ENCODE data around the gene PLEKHA7. TPM values are rescaled to one million over a fixed set of nuclear protein-coding genes. Genes with fewer than 3 reads are reported as not detected.

The PLEKHA7 gene
- total and polyA plus RNA-seq, 2 of the 13 experiments (the other 11 are each of a cell fraction or from before 2014, with no cell fraction given) = 17.5 to 18.7 TPM

DNA sequence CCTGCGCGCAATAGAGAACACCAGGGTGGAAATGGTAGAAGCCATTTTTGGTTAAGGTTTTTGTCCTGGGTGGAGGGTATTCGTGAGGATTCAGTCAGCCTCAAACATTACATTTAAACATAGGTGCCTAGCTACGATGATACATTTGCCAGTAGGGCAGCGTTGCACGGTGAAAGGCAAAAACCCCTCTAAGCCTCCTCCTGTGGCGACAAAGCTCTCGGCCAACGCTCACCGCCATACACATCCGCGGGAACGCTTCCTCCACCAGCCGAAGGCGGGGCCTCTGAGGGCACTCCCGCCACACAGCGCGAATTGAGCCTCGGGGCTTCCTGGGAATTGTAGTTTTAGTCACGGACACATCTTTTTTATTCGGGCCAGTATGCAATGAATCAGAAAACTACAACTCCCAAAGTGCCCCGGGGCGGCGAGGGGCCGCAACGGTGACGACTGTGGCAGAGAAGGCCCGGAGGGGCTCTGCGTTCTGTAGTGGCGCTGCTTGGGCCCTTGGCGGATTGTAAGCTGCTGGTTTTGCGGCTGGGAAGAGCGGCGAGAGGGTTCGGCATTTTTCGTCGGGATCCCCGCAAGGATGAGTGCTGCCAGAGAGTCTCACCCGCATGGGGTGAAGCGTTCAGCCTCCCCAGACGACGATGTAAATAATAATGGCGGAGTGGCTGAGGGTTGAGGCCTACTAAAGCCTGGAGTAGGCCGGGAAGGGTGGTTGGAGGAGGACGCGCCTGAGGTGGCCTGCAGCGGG is 275.8 kb downstream of the PLEKHA7 start, which contains the start of gene C11orf58 (continued):
- peak; percentile 77; the same call in 1 of the 2 replicates for TF ChIP-seq CHD2 (IDR thresholded peaks at IDR 0.05; ENCODE audit: low read depth, low read length)
- no peak for TF ChIP-seq ZC3H4 (CRISPR knock-in tag; IDR thresholded peaks at IDR 0.05; ENCODE audit: borderline replicate concordance)
- TF ChIP-seq ZNF83 (CRISPR knock-in tag; IDR thresholded peaks at IDR 0.05; ENCODE audit: borderline replicate concordance) = no peak; the same call in 1 of the 2 replicates
- TF ChIP-seq FOXO1 (CRISPR knock-in tag; IDR thresholded peaks at IDR 0.05) = peak; percentile 47; the same call in 1 of the 2 replicates
- no peak for TF ChIP-seq MTA3 (CRISPR knock-in tag; IDR thresholded peaks at IDR 0.05)
- TF ChIP-seq ZNF549 (CRISPR knock-in tag; IDR thresholded peaks at IDR 0.05) = peak; percentile 66; the same call in 1 of the 2 replicates
- TF ChIP-seq ZNF253 (CRISPR knock-in tag; IDR thresholded peaks at IDR 0.05; ENCODE audit: borderline replicate concordance) = peak; percentile 80; the same call in 1 of the 2 replicates
- TF ChIP-seq KLF6 (CRISPR knock-in tag; IDR thresholded peaks at IDR 0.05) = no peak
- TF ChIP-seq, protein P1, sequence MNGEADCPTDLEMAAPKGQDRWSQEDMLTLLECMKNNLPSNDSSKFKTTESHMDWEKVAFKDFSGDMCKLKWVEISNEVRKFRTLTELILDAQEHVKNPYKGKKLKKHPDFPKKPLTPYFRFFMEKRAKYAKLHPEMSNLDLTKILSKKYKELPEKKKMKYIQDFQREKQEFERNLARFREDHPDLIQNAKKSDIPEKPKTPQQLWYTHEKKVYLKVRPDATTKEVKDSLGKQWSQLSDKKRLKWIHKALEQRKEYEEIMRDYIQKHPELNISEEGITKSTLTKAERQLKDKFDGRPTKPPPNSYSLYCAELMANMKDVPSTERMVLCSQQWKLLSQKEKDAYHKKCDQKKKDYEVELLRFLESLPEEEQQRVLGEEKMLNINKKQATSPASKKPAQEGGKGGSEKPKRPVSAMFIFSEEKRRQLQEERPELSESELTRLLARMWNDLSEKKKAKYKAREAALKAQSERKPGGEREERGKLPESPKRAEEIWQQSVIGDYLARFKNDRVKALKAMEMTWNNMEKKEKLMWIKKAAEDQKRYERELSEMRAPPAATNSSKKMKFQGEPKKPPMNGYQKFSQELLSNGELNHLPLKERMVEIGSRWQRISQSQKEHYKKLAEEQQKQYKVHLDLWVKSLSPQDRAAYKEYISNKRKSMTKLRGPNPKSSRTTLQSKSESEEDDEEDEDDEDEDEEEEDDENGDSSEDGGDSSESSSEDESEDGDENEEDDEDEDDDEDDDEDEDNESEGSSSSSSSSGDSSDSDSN (CRISPR knock-in tag; IDR thresholded peaks at IDR 0.05) = peak; percentile 73
- peak; percentile 96 for TF ChIP-seq NR2C2 (CRISPR knock-in tag; IDR thresholded peaks at IDR 0.05; ENCODE audit: borderline replicate concordance)
- peak; percentile 16 for TF ChIP-seq ETV6 (CRISPR knock-in tag; conservative IDR thresholded peaks at IDR 0.05)
- TF ChIP-seq, protein P2, sequence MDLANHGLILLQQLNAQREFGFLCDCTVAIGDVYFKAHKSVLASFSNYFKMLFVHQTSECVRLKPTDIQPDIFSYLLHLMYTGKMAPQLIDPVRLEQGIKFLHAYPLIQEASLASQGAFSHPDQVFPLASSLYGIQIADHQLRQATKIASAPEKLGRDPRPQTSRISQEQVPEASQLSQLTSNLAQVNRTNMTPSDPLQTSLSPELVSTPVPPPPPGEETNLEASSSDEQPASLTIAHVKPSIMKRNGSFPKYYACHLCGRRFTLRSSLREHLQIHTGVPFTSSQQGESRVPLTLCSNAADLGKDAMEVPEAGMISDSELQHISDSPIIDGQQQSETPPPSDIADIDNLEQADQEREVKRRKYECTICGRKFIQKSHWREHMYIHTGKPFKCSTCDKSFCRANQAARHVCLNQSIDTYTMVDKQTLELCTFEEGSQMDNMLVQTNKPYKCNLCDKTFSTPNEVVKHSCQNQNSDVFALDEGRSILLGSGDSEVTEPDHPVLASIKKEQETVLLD (CRISPR knock-in tag; IDR thresholded peaks at IDR 0.05; ENCODE audit: low read depth) = no peak
- 0 out of 2 replicates have a peak, but pooled peaks have one; percentile 16 for TF ChIP-seq ZNF256 (CRISPR knock-in tag; conservative IDR thresholded peaks at IDR 0.05)
- TF ChIP-seq ZNF510 (CRISPR knock-in tag; IDR thresholded peaks at IDR 0.05; ENCODE audit: low read depth) = peak; percentile 50; the same call in 1 of the 2 replicates
- TF ChIP-seq, protein P3, sequence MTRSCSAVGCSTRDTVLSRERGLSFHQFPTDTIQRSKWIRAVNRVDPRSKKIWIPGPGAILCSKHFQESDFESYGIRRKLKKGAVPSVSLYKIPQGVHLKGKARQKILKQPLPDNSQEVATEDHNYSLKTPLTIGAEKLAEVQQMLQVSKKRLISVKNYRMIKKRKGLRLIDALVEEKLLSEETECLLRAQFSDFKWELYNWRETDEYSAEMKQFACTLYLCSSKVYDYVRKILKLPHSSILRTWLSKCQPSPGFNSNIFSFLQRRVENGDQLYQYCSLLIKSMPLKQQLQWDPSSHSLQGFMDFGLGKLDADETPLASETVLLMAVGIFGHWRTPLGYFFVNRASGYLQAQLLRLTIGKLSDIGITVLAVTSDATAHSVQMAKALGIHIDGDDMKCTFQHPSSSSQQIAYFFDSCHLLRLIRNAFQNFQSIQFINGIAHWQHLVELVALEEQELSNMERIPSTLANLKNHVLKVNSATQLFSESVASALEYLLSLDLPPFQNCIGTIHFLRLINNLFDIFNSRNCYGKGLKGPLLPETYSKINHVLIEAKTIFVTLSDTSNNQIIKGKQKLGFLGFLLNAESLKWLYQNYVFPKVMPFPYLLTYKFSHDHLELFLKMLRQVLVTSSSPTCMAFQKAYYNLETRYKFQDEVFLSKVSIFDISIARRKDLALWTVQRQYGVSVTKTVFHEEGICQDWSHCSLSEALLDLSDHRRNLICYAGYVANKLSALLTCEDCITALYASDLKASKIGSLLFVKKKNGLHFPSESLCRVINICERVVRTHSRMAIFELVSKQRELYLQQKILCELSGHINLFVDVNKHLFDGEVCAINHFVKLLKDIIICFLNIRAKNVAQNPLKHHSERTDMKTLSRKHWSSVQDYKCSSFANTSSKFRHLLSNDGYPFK (CRISPR knock-in tag; IDR thresholded peaks at IDR 0.05; ENCODE audit: borderline replicate concordance) = peak; percentile 90
- no peak for TF ChIP-seq ZNF652 (CRISPR knock-in tag; IDR thresholded peaks at IDR 0.05; ENCODE audit: borderline replicate concordance, low read depth)
- no peak for TF ChIP-seq U2AF2 (IDR thresholded peaks at IDR 0.05; ENCODE audit: low read depth, low read length)
- no peak for TF ChIP-seq HMG20B (CRISPR knock-in tag; conservative IDR thresholded peaks at IDR 0.05)
- TF ChIP-seq POLR2G (IDR thresholded peaks at IDR 0.05; ENCODE audit: low read depth, low read length) = peak; percentile 96
- TF ChIP-seq ZNF672 (CRISPR knock-in tag; IDR thresholded peaks at IDR 0.05) = no peak
- TF ChIP-seq, protein P4, sequence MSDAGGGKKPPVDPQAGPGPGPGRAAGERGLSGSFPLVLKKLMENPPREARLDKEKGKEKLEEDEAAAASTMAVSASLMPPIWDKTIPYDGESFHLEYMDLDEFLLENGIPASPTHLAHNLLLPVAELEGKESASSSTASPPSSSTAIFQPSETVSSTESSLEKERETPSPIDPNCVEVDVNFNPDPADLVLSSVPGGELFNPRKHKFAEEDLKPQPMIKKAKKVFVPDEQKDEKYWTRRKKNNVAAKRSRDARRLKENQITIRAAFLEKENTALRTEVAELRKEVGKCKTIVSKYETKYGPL (CRISPR knock-in tag; IDR thresholded peaks at IDR 0.05) = 0 out of 2 replicates have a peak, but pooled peaks have one; percentile 38
